ENCODE measurements around the gene CENPI.

DNA sequence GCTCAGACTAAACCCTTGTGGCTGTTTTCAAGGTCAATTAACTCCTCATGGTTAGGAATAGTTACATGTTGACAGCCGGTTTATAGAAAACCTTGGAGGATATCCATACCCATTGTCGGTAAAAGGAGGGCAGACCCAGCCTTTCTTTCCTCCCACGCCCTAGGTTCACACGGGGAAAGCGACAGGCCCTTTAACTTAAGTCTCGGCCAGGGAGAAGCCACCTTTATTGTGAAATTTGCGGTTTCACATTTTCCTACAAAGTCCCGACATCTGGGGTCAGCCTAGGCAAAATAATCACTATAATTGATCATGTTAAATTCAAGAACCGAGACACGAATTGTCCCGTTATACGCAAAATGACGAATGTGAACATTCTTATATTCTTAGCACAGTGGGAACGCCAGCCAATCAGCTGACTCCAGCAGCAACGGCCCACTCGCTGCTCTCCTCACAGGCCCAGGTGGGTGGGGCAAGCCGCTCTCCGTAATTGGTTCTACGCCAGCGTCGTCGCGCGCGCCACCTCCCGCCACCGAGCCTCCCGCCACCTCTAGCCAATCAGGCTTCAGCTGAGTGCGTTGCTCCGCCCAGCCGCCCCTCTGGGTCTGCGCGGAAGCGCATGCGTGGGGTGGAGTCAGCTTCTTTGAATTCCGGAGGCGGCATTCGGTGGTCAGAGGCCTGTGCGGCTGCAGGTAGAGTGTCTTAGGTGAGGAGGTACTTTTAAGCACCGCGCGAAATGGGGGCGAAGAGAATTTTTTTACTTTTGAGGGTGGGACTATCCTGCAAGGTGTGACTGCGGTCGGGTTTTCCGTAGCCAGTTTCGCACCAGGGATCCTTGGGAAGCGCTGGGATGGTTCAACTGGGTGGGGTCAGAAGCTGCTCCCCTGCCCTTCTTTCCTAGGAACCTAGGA lies at the start of gene CENPI:
- TF ChIP-seq CTCF (IDR thresholded peaks at IDR 0.05) (no peak), POLR2AphosphoS5 (IDR thresholded peaks at IDR 0.05) (no peak), POLR2A (IDR thresholded peaks at IDR 0.05) (no peak), EP300 (IDR thresholded peaks at IDR 0.05) (no peak)

All from suprapubic skin (tissue), 4 donors.